Measurements from ENCODE around the gene JAM3.

Gene JAM3

GRCh38 chr11:134118006-134118405 lies 49.1 kb downstream of the JAM3 start:
- no peak for DNase-seq

DNA sequence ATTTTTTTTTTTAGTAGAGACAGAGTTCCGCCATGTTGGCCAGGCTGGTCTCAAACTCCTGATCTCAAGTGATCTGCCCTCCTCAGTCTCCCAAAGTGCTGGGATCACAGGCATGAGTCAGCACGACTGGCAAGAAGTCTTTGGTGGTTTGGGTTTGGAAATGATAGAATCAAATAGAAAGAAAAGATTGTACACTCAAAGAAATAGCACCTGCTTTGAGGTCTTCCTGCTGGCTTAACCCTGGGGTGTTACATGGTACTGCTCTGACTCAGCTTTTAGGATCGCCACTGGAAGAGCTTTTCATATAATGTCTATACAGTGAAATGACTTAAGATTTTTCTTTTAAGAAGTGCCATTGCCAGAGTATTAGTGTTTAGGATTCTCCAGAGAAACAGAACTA lies 50.2 kb downstream of the JAM3 start:
- no peak for DNase-seq

GRCh38 chr11:134120143-134120850 lies 51.4 kb downstream of the JAM3 start:
- no peak for DNase-seq

GRCh38 chr11:134120921-134121526 lies 52.2 kb downstream of the JAM3 start:
- no peak for DNase-seq

- no peak for DNase-seq
Observed at GRCh38 chr11:134124660-134125451, 56.0 kb downstream of the JAM3 start.

DNA sequence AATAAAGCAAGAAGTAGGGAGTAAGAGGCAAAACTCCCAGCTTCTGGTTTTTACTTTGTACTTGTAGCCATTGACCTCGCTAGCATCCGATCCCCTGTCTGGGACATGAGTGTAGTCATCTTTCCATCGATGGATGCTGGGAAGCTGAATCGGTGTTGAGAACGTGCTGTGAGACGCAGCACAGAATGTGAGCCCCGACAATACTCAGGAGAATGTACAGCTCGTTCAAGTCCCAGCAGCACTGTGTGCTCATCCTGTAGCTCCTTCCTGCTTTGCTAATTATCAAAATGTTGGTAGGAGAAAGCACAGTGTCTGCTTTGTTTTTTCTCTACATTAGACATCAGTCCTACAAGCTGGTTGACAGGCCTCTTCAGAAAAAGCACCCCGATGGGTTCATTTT lies 56.6 kb downstream of the JAM3 start:
- no peak for DNase-seq

DNA sequence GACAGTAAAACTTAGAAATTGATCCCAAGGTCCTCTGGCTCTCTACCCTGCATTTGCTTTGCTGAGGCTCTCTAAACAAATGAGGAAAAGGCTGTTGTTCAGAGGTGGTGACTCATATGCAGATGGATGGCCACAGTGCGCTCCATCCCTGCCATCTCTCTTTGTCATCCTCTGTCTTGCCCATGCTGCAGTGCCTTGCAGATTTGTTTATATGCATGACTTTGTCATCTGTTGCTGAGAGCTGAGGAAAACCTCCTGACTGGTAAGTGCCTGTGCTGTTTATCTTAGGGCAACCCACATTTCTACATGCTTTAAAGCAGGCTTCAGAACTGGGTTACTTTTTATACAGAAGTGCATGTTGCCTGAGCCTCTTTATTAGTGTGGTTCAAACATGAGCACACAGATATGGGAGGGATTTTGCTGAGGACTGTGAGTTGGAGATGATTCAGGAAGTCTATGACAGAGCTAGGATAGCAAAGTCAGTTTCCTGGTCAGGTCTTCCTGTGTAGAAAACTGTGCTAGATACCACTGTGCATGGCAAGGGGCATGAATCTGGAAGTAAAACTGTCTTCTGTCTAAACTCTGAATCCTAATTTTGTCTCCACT lies 57.4 kb downstream of the JAM3 start:
- DNase-seq = no peak

- DNase-seq = no peak
Observed at GRCh38 chr11:134131628-134132244, 62.9 kb downstream of the JAM3 start.

DNA sequence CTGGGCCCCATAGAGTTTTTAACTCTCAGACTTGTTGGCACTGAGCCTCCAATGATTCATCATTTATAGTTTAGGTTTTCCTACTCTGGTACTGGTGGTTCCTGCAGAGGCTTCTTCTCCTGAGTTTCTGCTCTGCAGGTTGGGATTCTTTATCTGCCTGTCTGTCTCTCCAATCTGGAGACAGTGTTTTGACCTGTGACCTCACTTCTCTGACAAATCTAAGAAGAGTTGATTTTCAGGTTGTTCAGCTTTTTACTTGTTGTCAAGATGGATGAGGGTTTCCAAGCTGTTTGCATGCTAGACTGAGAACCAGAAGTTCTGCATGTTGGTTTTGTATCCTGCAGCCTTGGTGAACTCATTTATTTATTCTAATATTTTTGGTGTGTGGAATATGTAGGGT lies 63.9 kb downstream of the JAM3 start:
- no peak for DNase-seq

- DNase-seq = no peak
Observed at GRCh38 chr11:134134167-134134566, 65.3 kb downstream of the JAM3 start.

DNA sequence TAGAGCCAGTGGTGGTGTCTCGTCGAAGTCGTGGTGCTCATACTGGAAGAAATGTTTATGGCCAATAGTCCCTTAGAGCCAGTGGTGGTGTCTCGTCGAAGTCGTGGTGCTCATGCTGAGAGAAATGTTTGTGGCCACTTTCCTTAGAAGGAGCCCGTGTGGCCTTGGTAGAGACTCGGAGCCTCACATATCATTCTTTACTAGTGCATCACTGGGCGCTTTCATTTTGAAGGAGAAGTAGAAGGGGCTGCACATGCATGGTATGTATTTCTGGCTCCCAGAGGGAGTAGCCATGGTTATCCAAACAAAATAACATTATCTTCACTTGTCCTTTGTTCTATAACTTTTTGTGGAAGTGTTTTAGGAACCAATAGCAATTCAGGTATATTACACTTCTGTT lies 69.5 kb downstream of the JAM3 start:
- DNase-seq = no peak

DNA sequence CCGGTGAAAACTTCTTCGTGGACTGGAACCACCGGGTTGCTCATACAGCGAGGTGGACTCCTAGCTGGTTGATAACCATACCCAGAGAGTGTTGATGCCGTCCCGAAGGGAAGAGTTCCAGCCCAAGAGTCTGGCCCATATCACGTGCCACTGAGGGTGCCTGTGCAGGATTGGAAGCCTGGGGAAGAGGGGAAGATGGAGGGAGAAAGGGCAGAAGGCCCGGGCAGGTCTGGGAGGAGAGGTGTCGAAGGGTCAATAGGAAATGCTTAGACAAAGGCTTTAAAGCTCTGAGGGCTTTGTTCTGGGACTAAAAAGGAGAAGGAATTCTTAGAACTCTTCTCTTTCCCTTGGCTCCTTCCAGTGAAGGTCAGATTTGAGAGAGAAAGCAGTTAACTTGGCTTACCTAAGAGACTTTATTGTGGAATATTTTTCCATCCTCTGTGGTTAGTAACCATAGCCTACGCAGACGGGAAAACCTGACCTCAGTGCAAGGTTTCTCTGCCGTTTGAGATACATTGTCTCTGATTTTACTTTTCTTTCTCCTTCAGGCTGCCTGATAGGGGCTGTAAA lies 70.5 kb downstream of the JAM3 start:
- no peak for DNase-seq

DNA sequence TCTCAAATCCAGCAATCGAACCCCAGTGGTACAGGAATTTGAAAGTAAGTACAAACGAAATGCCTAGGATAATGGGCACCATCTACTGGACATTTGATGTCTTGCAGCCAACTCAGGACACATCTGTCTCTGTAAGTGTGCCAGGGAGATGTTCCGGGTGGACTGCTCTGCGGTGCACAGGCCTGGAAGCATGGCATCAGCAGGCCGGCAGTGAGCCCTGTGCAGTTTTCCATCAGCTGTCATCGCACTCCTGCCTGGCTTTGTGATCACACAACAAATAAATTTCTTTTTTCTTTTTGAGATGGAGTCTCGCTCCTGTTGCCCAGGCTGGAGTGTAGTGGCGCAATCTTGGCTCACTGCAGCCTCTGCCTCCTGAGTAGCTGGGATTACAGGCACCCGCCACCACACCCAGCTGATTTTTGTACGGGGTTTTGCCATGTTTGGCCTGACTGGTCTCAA lies 71.0 kb downstream of the JAM3 start:
- DNase-seq = no peak

GRCh38 chr11:134140961-134141490 lies 72.2 kb downstream of the JAM3 start:
- DNase-seq = no peak

- no peak for DNase-seq
Observed at GRCh38 chr11:134142536-134142935, 73.7 kb downstream of the JAM3 start.

DNA sequence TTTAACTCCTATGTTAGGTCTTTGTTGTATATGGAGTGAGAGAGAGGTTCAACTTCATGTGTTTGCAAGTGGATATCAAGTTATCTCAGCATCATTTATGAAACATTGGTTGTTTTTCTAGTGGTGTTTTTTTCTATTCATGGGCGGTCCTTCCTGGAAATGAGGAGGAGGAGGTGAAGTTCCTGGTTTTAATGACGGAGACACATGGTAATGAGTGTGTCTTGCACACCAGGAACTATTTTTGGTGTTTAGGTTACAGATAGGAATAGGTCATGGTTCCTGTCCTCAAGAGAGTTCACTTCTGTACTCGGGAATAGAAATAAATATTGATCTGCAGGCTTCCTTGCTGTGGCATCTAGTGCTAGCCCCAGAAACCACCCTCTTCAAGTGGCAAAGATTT lies 74.9 kb downstream of the JAM3 start:
- no peak for DNase-seq

DNA sequence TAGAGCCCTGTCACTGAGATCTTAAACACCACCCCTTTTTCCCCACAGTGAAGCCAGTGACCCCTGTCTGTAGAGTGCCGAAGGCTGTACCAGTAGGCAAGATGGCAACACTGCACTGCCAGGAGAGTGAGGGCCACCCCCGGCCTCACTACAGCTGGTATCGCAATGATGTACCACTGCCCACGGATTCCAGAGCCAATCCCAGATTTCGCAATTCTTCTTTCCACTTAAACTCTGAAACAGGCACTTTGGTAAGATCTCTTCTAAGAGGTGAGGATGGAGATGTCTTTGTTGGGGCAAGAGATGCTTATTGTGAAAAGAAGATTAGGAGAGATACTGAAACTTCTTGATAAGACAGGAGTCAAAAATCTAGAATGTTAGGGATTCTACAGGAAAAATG lies 75.9 kb downstream of the JAM3 start:
- no peak for DNase-seq

- no peak for DNase-seq
Observed at GRCh38 chr11:134145715-134146114, 76.8 kb downstream of the JAM3 start.

- DNase-seq = no peak
Observed at GRCh38 chr11:134146598-134146997, 77.7 kb downstream of the JAM3 start.

DNA sequence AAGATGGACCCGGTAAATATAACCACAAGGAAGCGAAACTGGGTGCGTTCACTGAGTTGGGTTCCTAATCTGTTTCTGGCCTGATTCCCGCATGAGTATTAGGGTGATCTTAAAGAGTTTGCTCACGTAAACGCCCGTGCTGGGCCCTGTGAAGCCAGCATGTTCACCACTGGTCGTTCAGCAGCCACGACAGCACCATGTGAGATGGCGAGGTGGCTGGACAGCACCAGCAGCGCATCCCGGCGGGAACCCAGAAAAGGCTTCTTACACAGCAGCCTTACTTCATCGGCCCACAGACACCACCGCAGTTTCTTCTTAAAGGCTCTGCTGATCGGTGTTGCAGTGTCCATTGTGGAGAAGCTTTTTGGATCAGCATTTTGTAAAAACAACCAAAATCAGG lies 80.5 kb downstream of the JAM3 start:
- DNase-seq = no peak

- DNase-seq = no peak
Observed at GRCh38 chr11:134150195-134150903, 81.5 kb downstream of the JAM3 start.

Measured in SIG-M5 (cell line).